Stimulated activated CD8-positive, alpha-beta memory T cell treated with anti-CD3 and anti-CD28 coated beads, Interleukin-7, amount 100 ng/mL, for 4 hours (primary cell): ENCODE data around the gene PIGX.

Experiments used
- DNase-seq, 2 donors: peaks; one replicate each; pipeline ENCODE4 v3.0.0-alpha.2; 2020; ENCODE audit warnings: low read depth in 2 of 2

Gene PIGX

GRCh38 chr3:196711838-196712513 is at the start of gene PIGX, which contains the start of gene CEP19:
Gene PIGX, plus strand, starts transcription at chr3:196712377.
Gene CEP19, minus strand, starts transcription at chr3:196712250. Its CDS starts 3,593 bp downstream, at chr3:196708657.
- peak; percentile 84 to 85 for DNase-seq

GRCh38 chr3:196662711-196663571 is 49.2 kb upstream of the PIGX start:
- DNase-seq: no peak

- no peak for DNase-seq
Measured at GRCh38 chr3:196666001-196666867, 45.9 kb upstream of the PIGX start.

GRCh38 chr3:196667056-196667825 is 44.9 kb upstream of the PIGX start:
- no peak for DNase-seq

GRCh38 chr3:196670339-196670738 is 41.8 kb upstream of the PIGX start:
- DNase-seq: no peak

GRCh38 chr3:196673632-196674031 is 38.5 kb upstream of the PIGX start:
- no peak for DNase-seq

GRCh38 chr3:196677353-196677752 is 34.8 kb upstream of the PIGX start:
- DNase-seq: no peak

GRCh38 chr3:196677931-196678330 is 34.2 kb upstream of the PIGX start:
- DNase-seq: no peak

- peak; percentile 44 to 50 for DNase-seq
Measured at GRCh38 chr3:196684548-196685407, 27.4 kb upstream of the PIGX start.

- DNase-seq: no peak
Measured at GRCh38 chr3:196686436-196686835, 25.7 kb upstream of the PIGX start.

GRCh38 chr3:196688349-196688748 is 23.8 kb upstream of the PIGX start:
- DNase-seq: no peak

GRCh38 chr3:196689941-196690660 is 22.1 kb upstream of the PIGX start:
- no peak for DNase-seq

GRCh38 chr3:196691386-196691785 is 20.8 kb upstream of the PIGX start:
- no peak for DNase-seq

GRCh38 chr3:196694202-196694638 is 18.0 kb upstream of the PIGX start:
- DNase-seq: no peak

GRCh38 chr3:196694941-196695848 is 17.0 kb upstream of the PIGX start:
- no peak for DNase-seq

- no peak for DNase-seq
Measured at GRCh38 chr3:196695849-196696226, 16.3 kb upstream of the PIGX start.

GRCh38 chr3:196697270-196697669 is 14.9 kb upstream of the PIGX start:
- no peak for DNase-seq

GRCh38 chr3:196699749-196700148 is 12.4 kb upstream of the PIGX start:
- DNase-seq: no peak

GRCh38 chr3:196700801-196701200 is 11.4 kb upstream of the PIGX start:
- no peak for DNase-seq
